Activated CD4-positive, alpha-beta T cell treated with anti-CD3 and anti-CD28 coated beads, Interleukin-2, amount 10 ng/mL, durations not matched to agents 24 days and 14 days (primary cell): ENCODE data around the gene WNK1. TPM values are rescaled to one million over a fixed set of nuclear protein-coding genes. Genes with fewer than 3 reads are reported as not detected.
A peak's percentile ranks its signal among the peaks of the same experiment; 100 is the strongest.

ENCODE experiments used
- DNase-seq: peaks from one replicate; pipeline ENCODE4 v3.0.0; 2022
- H3K27ac Mint-ChIP-seq: one replicate; pipeline ENCODE4 v1.8.0; 2022; ENCODE audit warnings: mild to moderate bottlenecking, mixed read lengths
- H3K27me3 Mint-ChIP-seq: one replicate; pipeline ENCODE4 v1.8.0; 2022; ENCODE audit warnings: mixed read lengths
- H3K36me3 Mint-ChIP-seq: one replicate; pipeline ENCODE4 v1.8.0; 2022; ENCODE audit warnings: low read depth, mild to moderate bottlenecking, mixed read lengths
- H3K4me1 Mint-ChIP-seq: one replicate; pipeline ENCODE4 v1.8.0; 2021; ENCODE audit warnings: mixed read lengths
- H3K4me3 Mint-ChIP-seq: one replicate; pipeline ENCODE4 v1.8.0; 2022; ENCODE audit warnings: mild to moderate bottlenecking, moderate library complexity, mixed read lengths
- H3K9me3 Mint-ChIP-seq: one replicate; pipeline ENCODE4 v1.8.0; 2021; ENCODE audit warnings: mixed read lengths
- intact Hi-C: fragments of 100-400 bp; cut with micrococcal nuclease; formaldehyde crosslinking; loops from one replicate; pipeline ENCODE4 v1.15.1; 2023
- total RNA-seq: library from RNA; stranded (reverse); gene quantifications from 2 replicates; pipeline ENCODE4 v1.2.3, GENCODE V29; 2022

WNK1 gene
- total RNA-seq, 1 donor from 2014 or later: 156 TPM

DNA sequence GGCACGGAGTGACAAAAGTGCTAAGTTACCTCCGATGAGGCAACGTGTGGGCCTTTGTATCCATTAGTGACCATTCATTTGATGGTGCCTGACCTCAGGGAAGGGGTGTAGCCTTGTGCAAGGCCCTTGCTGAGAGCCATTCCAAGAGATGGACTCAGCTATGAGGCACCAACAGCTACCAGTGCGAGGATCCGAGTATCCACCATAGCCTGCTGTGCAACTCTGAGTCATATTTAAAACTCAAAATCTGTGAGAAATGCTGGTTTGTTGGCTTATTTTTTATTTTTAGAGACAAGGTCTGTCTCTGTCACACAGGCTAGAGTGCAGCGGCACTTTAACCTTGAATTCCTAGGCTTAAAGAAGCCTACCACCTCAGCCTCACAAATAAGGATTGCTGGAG is 25.1 kb upstream of the WNK1 start:
- peaks cover 8% of the 10 kb centered on the region for H3K9me3 Mint-ChIP-seq
- H3K27ac Mint-ChIP-seq: no peak overlapping the region
- peaks cover 52% of the 10 kb centered on the region for H3K4me1 Mint-ChIP-seq
- no peak overlapping the region for H3K4me3 Mint-ChIP-seq
- peaks cover 1% of the 10 kb centered on the region for H3K36me3 Mint-ChIP-seq
- intact Hi-C loops: no loop called here
- no peaks in the 10 kb centered on the region for H3K27me3 Mint-ChIP-seq
- no peak for DNase-seq

DNA sequence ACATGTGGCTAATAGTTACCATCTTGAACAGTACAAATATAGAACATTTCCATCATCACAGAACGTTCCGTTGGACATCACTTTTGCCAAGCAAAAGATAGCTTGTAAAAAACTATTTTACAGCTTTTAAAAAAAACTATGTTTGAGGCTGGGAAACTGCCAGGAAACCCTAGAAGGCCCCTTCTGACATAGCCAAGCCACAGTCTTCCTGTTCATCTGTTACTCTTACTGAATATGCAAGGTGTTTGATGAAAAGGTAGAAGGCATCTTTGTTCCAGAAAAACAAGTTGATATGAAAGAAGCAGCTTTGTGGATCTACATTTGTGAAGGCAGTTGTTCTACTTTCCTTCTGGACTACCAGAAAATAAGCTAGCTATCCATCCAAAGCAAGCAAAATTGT is 23.6 kb upstream of the WNK1 start:
- Mint-ChIP-seq H3K4me1 (peaks cover 43% of the 10 kb centered on the region), H3K27me3 (no peaks in the 10 kb centered on the region), H3K9me3 (peaks cover 8% of the 10 kb centered on the region), H3K4me3 (peak overlapping the region; percentile 10), H3K27ac (peak overlapping the region; percentile 30), H3K36me3 (peaks cover 1% of the 10 kb centered on the region)
- intact Hi-C loops: loop anchor here (2.0 kb wide), 1 partner anchor 14 kb away; no protein-coding TSS in a partner anchor
- peak; percentile 78 for DNase-seq

DNA sequence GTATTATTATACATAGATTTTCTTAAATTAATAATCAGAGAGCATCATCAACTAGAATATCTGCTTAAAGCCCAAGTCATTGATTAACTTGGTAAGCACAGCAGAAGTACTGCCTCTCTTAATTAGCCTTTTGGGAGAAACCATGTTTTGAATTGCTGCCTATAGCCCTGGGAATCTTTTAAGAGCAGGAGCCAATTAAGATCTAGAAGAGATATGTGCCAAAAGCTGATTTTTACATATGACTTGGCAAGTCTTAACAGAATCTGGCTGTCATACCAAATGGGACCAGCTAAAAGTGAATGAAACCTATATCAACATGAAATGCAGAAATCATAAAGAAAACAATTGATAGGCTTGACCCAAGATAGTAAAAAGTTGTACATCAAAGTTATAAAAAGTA is 23.2 kb upstream of the WNK1 start:
- Mint-ChIP-seq H3K27ac (peak overlapping the region; percentile 46), H3K4me3 (no peak overlapping the region), H3K4me1 (peaks cover 39% of the 10 kb centered on the region), H3K36me3 (peaks cover 1% of the 10 kb centered on the region), H3K27me3 (no peaks in the 10 kb centered on the region), H3K9me3 (peaks cover 8% of the 10 kb centered on the region)
- no peak for DNase-seq
- intact Hi-C loops: loop anchor here (2.0 kb wide), 1 partner anchor 14 kb away; no protein-coding TSS in a partner anchor

DNA sequence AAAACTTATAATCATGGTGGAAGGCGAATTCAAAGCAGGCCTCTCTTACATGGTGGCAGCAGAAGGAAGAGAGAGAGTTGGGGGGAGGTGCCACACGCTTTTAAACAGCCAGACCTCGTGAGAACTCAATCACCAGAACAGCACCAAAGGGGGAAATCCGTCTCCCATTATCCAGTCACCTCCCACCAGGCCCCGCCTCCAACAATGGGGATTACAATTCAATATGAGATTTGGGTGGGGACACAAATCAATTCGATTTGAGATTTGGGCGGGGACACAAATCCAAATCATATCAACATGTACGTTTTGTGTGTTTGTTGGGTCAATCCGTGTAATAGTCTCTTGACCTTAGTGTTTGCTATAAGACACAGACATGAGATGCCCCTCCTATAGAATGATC is 21.8 kb upstream of the WNK1 start:
- H3K27ac Mint-ChIP-seq: no peak overlapping the region
- peaks cover 32% of the 10 kb centered on the region for H3K4me1 Mint-ChIP-seq
- H3K9me3 Mint-ChIP-seq: peaks cover 8% of the 10 kb centered on the region
- no peak for DNase-seq
- intact Hi-C loops: loop anchor here (2.0 kb wide), 1 partner anchor 18 kb away; no protein-coding TSS in a partner anchor
- peaks cover 1% of the 10 kb centered on the region for H3K36me3 Mint-ChIP-seq
- H3K27me3 Mint-ChIP-seq: no peaks in the 10 kb centered on the region
- no peak overlapping the region for H3K4me3 Mint-ChIP-seq

DNA sequence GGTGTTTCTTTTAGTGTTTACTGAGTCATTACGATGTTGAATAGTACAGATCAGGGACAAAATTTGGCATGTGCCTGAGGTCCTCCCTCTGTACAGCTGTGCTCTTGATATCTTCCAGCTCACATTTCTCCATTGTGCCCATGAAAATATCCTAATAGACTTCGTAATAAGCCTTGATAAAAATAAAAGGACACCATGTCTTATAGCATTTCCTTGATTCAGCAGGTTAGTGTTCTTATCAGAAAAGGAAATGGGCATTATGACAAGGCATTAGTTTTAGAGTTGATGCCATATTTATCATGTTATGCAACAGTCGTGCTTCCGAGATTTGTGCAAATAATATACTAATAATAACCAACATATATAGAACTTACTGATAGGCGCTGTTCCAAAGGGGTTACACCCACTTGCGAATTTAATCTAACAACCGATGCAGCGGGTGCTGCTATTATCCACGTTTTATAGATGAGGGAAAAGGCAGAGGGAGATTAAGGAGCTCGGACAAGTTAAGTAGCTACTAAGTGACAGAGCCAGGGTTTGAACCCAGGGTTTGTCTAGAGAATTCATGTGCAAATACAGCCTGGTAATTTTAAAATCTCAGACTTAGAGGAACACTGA is 15.1 kb upstream of the WNK1 start:
- Mint-ChIP-seq H3K27ac (no peak overlapping the region), H3K36me3 (no peaks in the 10 kb centered on the region), H3K27me3 (no peaks in the 10 kb centered on the region), H3K4me1 (peaks cover 13% of the 10 kb centered on the region), H3K9me3 (no peaks in the 10 kb centered on the region), H3K4me3 (no peak overlapping the region)
- intact Hi-C loops: no loop called here
- DNase-seq: no peak

DNA sequence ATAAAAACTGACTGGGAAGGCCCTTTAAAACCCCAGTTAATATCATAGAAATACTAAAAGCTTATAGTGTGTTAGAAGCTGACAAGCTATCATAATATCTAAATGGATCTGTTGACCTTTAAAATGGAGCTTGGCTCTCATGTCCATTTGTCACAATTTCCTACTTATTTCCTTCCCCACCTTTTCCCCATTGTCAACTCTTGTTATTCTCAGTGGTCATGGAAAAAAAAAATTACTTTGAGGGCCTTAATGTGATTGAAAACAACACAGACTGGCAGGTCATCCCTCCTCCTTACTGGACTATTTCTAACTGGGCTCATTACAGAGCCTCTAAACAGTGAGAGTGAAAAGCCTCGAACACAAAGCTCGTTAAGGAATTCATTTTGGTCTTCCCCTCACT is 13.7 kb upstream of the WNK1 start:
- no peak overlapping the region for H3K4me3 Mint-ChIP-seq
- H3K36me3 Mint-ChIP-seq: peaks cover 1% of the 10 kb centered on the region
- H3K27ac Mint-ChIP-seq: no peak overlapping the region
- DNase-seq: no peak
- no peaks in the 10 kb centered on the region for H3K27me3 Mint-ChIP-seq
- H3K4me1 Mint-ChIP-seq: peaks cover 20% of the 10 kb centered on the region
- intact Hi-C loops: no loop called here
- no peaks in the 10 kb centered on the region for H3K9me3 Mint-ChIP-seq

DNA sequence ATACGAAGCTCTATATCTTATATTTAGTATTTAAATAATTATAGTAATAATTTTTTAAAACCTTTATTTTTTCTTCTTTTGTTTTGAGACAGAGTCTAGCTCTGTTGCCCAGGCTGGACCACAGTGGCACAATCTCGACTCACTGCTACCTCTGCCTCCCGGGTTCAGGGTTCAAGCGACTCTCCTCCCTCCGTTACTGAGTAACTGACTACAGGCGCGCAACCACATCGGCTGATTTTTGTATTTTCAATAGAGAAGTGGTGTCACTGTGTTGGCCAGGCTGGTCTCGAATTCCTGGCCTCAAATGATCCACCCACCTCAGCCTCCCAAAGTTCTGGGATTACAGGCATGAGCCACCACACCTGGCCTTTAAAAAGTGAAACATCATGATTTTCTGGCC is 13.0 kb upstream of the WNK1 start:
- no peak overlapping the region for H3K4me3 Mint-ChIP-seq
- no peak for DNase-seq
- no peaks in the 10 kb centered on the region for H3K9me3 Mint-ChIP-seq
- H3K27ac Mint-ChIP-seq: no peak overlapping the region
- intact Hi-C loops: no loop called here
- peaks cover 26% of the 10 kb centered on the region for H3K4me1 Mint-ChIP-seq
- H3K27me3 Mint-ChIP-seq: no peaks in the 10 kb centered on the region
- peaks cover 1% of the 10 kb centered on the region for H3K36me3 Mint-ChIP-seq

DNA sequence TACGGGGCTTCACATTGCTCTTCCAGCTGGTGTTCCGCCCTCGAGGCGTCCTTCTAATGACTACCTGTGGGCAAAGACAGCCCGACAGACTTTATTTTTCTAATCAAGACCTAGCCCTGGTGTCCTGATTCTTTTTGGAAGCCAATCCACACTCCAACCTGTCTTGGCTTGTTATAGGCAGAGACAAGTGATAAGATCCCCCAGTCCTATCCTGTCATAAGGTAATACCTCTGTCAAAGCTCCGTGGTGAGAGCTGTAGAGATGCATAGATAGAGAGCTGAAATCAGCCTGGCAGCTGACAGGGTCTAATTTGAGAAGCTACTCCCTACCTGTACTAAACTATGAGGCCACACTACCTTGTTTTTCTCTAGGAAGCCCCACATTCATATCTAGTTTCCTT is 11.5 kb upstream of the WNK1 start:
- H3K36me3 Mint-ChIP-seq: peaks cover 1% of the 10 kb centered on the region
- peak overlapping the region; percentile 5 for H3K27ac Mint-ChIP-seq
- no peak for DNase-seq
- no peaks in the 10 kb centered on the region for H3K27me3 Mint-ChIP-seq
- peaks cover 27% of the 10 kb centered on the region for H3K4me1 Mint-ChIP-seq
- intact Hi-C loops: no loop called here
- no peak overlapping the region for H3K4me3 Mint-ChIP-seq
- no peaks in the 10 kb centered on the region for H3K9me3 Mint-ChIP-seq

DNA sequence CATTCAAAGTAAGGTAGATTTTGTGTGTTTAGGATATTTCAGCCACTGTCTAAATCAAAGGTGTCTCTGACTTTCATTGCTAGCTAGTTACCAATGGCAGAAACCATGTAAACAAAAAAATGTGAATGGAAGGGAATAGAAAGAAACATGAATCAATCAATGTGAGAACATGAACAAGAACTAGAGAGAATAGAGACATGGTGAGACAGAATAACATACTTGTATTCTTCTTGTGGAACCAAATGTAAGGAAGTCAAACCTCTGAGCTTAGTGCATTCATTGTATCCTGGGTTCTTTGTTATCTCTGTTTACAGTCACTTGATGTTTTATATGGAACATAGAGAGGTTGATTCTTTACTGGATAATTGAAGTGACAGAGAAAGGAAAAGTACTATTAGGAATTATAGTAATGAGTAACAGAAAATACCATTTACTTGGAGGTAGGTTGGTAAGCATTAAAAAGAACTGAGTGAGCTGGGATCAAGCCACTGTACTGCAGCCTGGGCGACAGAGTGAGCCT is 2.6 kb upstream of the WNK1 start:
- Mint-ChIP-seq H3K9me3 (no peaks in the 10 kb centered on the region), H3K27ac (peak overlapping the region; percentile 88), H3K36me3 (peaks cover 10% of the 10 kb centered on the region), H3K27me3 (no peaks in the 10 kb centered on the region), H3K4me1 (peaks cover 16% of the 10 kb centered on the region), H3K4me3 (no peak overlapping the region)
- peak; percentile 62 for DNase-seq
- intact Hi-C loops: loop anchor here (2.0 to 5.0 kb wide), 2 partner anchors 119 to 348 kb away; partner anchors contain the start of gene CCDC77

DNA sequence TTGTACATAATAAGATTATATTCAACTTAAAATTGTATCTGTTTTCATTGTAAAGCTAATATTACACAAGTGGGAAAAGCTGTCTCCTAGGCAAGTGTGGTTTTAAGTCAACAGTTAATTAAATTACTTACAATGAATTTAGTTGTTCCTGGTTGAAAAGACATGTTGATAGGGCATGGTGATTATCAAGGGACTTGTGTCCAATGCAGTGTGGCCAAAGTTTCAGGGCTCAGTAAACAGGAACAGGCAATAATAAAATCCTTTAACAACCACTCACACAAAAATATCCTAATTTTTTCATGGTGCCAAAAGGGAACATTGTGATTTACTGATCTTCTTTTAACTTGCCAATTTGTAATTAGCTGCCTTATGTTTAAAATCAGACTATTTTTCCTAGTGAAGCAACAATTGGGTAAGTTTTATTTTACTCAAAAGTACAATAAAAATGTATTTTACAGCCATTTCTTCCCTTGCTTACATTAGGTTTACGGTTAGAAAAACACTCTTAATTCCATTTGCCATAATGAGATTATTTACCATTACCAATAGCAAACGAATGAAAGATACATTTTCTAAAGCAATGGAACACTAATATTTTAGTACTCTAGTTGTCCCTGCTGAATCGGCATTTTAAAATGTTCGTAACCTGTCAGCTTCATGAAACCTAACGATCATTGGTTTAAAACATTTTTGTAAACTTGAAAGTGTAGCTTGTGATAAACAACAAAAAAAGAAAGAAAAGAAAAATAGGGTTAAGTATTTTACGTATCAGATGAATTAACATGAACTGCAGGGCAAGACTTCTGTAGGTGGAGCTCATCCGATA is 1.8 kb upstream of the WNK1 start:
- peaks cover 16% of the 10 kb centered on the region for H3K36me3 Mint-ChIP-seq
- no peaks in the 10 kb centered on the region for H3K27me3 Mint-ChIP-seq
- H3K9me3 Mint-ChIP-seq: no peaks in the 10 kb centered on the region
- peak; percentile 53 for DNase-seq
- no peak overlapping the region for H3K27ac Mint-ChIP-seq
- peaks cover 18% of the 10 kb centered on the region for H3K4me1 Mint-ChIP-seq
- intact Hi-C loops: loop anchor here (1.0 to 5.0 kb wide), 6 partner anchors 7 to 348 kb away; partner anchors contain the start of gene CCDC77
- H3K4me3 Mint-ChIP-seq: no peak overlapping the region

DNA sequence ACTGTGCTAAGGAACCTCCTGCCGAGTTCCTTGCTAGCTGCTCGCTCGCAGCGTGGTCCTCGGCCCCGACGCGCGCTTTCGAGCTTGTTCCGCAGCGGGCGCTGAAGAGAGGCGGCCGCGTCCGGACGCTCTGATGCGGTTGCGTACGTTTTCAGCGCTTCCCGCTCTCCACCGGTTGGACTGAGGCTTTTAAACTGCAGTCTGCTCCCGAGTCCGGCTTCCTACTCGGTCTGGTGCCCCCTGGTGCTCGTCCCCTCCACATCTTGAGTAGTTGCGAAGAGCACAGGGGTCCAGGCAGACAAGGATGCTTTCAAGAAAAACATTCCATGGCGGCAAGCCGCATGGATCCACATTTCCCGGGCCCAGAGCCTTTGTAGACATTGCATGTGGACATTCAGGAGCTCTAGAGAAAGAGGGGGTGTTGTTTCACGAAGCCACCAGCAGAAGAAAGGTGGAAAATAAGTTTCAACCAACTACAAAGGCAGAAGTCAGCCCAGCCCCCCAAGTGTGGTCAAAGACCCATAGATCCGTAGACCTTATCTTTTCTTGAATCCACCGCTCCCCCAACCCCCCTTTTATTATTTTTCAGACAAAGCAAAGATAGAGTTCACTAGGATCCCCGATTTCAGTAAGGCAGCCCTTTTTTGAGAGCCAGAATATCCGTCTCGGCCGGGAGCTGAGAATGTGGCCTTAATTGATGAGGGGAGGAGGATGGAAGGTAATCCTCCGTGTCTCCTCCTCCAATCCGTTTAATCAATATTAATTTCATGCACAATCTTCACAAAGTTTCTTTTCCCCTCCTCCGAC is 984 bp upstream of the WNK1 start:
- intact Hi-C loops: loop anchor here (1.0 to 5.0 kb wide), 6 partner anchors 8 to 349 kb away; partner anchors contain the start of gene CCDC77
- no peaks in the 10 kb centered on the region for H3K27me3 Mint-ChIP-seq
- H3K9me3 Mint-ChIP-seq: no peaks in the 10 kb centered on the region
- no peak overlapping the region for H3K4me3 Mint-ChIP-seq
- no peak overlapping the region for H3K27ac Mint-ChIP-seq
- peaks cover 21% of the 10 kb centered on the region for H3K4me1 Mint-ChIP-seq
- DNase-seq: peak; percentile 96
- H3K36me3 Mint-ChIP-seq: peaks cover 24% of the 10 kb centered on the region

DNA sequence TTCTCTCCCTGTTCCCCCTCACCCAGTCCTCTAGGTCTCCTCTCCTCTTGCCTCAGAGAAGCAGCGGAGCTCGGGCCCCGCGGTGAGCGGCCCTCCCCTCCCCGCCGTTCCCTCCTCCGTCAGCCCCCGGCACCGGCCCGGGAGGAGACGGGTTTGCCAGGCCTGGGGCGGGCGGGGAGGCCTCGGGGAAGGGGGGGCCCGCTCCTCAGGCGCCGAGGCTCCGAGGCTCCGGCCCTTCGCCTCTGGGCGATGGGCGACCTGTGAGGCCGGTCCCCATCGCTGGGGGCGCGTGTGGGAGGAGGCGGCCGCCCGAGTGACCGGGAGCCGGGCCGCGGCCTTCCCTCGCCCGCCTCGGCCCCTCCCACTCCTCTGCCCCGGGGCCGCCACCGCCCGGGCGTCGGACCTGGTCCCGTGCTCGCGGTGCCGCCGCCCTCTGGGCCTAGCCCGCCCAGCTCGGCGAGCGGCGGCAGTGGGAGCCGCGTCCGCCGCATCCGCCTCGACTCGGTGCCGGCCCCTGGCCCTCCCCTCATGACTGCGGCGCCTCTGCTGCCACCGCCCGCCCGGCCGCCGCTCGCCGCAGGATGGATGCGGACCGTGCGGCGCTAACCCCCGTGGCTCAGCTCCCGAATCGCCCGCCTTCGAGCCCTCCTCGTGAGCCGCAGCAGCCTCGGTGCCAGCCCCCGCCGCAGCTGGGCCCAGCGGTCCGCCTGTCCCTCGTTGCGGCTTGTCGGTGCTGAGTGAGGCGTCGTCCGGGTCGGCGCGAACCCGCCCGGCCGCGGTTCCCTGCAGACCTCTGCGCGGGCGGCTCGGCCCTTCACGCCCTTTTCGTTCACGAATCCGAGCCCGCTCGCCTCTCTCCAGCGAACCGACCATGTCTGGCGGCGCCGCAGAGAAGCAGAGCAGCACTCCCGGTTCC is 574 bp downstream of the WNK1 start:
- Mint-ChIP-seq H3K4me3 (peak overlapping the region; percentile 95), H3K36me3 (peaks cover 32% of the 10 kb centered on the region)
- intact Hi-C loops: loop anchor here (1.0 to 5.0 kb wide), 4 partner anchors 42 to 351 kb away; partner anchors contain the start of genes CCDC77 and RAD52

More for the DNA sequence above, 574 bp downstream of the WNK1 start:
- H3K27ac Mint-ChIP-seq: peak overlapping the region; percentile 93
- peaks cover 24% of the 10 kb centered on the region for H3K4me1 Mint-ChIP-seq
- no peaks in the 10 kb centered on the region for H3K27me3 Mint-ChIP-seq
- no peaks in the 10 kb centered on the region for H3K9me3 Mint-ChIP-seq
- DNase-seq: peak; percentile 87
